Prostate gland (tissue), 2 donors: ENCODE results near the gene TM4SF4.

Source experiments
- CTCF ChIP-seq, 4 experiments: fragments of 200-600 bp in 2 of 4; fragments of 450-650 bp in 2 of 4; sonication (generic) in 2 of 4; IDR thresholded peaks; 1 replicate in 3 of 4; 2 replicates in 1 of 4; pipeline ENCODE4 v1.5.1; 2016 to 2019; ENCODE audit warnings: antibody characterized with exemption in 4 of 4, mild to moderate bottlenecking in 2 of 4, moderate library complexity in 2 of 4
- POLR2A ChIP-seq: fragments of 450-650 bp; IDR thresholded peaks from one replicate; pipeline ENCODE4 v1.6.1; 2016; ENCODE audit warnings: antibody characterized with exemption, mild to moderate bottlenecking

- no peak for TF ChIP-seq POLR2A
- no peak for TF ChIP-seq CTCF (IDR thresholded peaks at IDR 0.05)
These were observed 35.0 kb downstream of the TM4SF4 start for GRCh38 chr3:149509526-149509925.
